ENCODE results near the gene NLRC3.

Gene NLRC3

GRCh38 chr16:3548445-3548844 is 28.8 kb downstream of the NLRC3 start:
- no peak for DNase-seq (ENCODE audit: low read depth in 2 of 2)

- no peak for DNase-seq (ENCODE audit: low read depth in 2 of 2)
Measured at GRCh38 chr16:3546986-3547682, 30.1 kb downstream of the NLRC3 start.

- no peak for DNase-seq (ENCODE audit: low read depth in 2 of 2)
Measured at GRCh38 chr16:3542601-3543373, 34.4 kb downstream of the NLRC3 start.

- DNase-seq (ENCODE audit: low read depth in 2 of 2), result no peak
Measured at GRCh38 chr16:3541527-3542155, 35.6 kb downstream of the NLRC3 start.

DNA sequence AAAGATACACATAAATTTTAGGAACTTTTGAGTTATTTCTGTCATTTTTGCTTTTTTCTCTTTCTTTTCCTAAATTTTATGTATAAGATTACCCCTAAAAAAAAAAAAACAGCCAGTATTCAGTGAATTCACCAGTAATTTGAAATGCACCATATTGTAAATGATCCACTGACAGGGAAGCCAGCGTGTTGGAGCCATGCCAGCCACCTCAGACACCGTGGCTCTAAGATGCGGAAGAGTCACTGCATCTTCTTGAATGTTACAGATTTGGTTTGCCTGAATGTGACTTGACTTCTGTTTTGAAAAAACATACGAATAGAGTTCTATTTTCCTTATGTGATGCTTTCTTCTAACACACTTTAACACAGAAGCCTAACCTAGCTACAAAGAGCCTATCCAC is 39.0 kb downstream of the NLRC3 start:
- DNase-seq (ENCODE audit: low read depth in 2 of 2), result no peak

DNA sequence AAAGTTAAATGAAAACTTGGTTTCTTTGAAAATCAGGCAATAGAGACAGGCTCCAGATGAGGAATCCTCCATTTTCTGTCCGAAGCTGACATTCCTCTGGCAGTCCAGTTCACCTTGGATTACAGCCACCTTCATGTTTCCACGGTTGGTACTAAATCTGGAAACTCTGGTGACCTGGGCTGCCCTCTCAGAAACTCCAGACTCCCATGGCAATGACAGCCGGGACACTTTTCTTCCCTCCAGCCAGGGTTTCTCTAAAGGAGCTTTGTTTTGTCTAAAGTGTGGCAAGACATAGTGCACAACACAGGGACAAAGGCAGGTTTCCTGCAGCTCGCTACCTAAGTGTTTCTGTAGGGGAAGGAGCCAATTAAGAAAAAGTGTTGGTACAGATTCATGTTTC is 40.4 kb downstream of the NLRC3 start:
- no peak for DNase-seq (ENCODE audit: low read depth in 2 of 2)

DNA sequence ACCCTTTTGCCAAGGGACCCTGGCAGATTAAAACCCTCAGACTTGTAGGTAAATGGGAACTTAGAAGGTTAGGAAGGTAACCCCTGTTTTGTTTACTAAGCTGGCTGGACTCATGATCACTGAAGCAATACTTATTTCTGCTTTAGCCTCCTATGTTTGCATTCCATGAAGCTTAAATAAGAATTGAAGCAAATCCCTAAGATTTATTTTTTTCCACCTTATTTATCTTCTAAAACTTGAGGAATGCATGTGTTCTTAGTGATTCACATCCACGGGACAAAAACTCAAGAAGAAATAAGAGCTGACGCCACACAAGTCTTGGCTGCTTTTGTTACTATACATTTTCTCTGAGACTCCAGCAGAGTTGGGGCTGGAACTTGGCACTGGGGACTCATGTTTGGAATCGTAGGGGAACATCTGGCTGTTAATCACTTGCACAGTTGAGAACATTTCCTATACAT is 40.9 kb downstream of the NLRC3 start:
- DNase-seq (ENCODE audit: low read depth in 2 of 2), result no peak

- DNase-seq (ENCODE audit: low read depth in 2 of 2), result no peak
Measured at GRCh38 chr16:3534126-3534525, 43.1 kb downstream of the NLRC3 start.

DNA sequence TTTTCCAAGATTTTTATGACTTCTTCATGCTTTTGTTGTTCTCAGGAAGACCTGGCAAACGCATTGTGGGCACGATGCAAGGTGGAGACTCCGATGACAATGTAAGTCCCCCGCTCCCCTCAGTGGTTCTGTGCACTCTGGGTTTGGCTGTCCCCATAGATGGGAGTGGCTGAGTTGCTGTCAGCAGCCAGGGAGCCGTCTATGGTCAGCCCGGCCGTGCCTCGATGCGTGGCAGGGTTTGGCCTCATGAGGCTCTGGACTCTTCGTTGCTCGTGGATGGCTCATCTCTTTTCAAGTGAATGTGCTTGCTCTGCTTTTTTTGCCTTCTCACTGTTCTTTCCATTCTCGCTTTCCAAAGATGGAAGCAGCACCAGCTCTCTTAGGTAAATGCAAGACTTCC is 44.5 kb downstream of the NLRC3 start:
- no peak for DNase-seq (ENCODE audit: low read depth in 2 of 2)

DNA sequence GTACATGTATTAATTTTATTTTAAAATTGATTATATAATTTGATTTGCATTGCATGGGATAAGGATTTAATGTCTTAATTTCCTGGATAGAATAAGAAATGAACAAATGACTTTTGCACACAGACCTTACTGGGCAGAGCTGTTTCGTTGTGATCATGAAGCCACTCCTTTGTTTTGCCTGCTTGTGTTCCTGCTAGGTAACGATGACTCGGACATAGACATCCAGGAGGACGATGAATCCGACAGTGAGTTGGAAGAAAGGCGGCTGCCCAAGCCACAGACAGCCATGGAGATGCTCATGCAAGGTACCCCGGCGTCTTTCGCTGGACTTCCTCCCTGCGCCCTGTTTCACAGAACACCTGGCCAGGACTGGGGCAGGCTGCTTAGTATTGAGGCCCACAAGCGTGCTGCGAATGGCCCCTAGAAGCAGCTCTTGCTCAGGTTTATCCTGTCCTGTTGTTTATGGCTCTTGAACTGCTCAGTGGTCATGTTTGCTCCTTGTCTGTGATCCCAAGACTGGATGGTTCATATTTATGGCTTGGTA is 46.8 kb downstream of the NLRC3 start:
- no peak for DNase-seq (ENCODE audit: low read depth in 2 of 2)

GRCh38 chr16:3529175-3529574 is 48.0 kb downstream of the NLRC3 start:
- no peak for DNase-seq (ENCODE audit: low read depth in 2 of 2)

GRCh38 chr16:3528406-3528805 is 48.8 kb downstream of the NLRC3 start:
- no peak for DNase-seq (ENCODE audit: low read depth in 2 of 2)

- peak; percentile 11 to 32 for DNase-seq (ENCODE audit: low read depth in 2 of 2)
Measured at GRCh38 chr16:3527216-3527829, 49.9 kb downstream of the NLRC3 start.

DNA sequence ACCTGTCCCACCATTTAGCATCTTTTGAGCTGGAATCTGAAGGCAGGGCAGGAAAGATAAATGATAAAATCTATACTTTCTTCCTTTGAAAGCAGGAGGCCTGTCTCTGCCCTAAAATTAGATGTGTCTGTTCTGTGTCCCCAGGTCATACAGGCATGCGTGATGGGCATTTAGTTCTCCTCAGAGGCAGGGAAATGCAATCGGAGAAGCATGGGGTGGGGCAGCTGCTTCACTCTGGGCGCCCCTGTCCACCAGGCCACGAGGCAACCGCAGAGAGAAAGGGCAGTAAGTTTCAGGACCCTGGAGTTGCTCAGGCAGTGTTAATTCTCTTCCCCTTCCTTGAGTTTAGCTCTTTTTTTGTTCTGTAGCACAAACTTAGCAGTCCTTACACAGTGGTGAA is 51.3 kb downstream of the NLRC3 start:
- DNase-seq (ENCODE audit: low read depth in 2 of 2), result no peak

DNA sequence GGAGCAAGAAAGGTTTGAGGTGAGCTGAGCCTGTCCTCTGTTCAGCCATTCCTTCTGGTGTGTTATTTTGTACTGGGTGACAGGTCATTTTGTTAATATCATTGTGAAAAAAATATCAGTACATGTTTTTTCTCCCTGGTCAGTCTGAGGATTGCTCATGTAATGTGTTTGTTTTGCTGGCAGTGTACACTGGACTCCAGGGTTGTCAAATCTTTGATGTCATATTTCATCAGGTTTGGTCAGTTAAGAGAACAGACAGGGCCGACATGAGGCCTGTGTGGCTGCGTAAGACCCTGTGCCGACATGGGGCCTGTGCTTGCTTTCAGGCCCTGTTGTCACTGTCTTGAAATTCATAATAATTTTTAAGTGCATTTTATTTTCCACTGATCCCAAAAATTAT is 53.9 kb downstream of the NLRC3 start:
- no peak for DNase-seq (ENCODE audit: low read depth in 2 of 2)

GRCh38 chr16:3520841-3521240 is 56.4 kb downstream of the NLRC3 start:
- no peak for DNase-seq (ENCODE audit: low read depth in 2 of 2)

- DNase-seq (ENCODE audit: low read depth in 2 of 2), result no peak
Measured at GRCh38 chr16:3520413-3520812, 56.8 kb downstream of the NLRC3 start.

DNA sequence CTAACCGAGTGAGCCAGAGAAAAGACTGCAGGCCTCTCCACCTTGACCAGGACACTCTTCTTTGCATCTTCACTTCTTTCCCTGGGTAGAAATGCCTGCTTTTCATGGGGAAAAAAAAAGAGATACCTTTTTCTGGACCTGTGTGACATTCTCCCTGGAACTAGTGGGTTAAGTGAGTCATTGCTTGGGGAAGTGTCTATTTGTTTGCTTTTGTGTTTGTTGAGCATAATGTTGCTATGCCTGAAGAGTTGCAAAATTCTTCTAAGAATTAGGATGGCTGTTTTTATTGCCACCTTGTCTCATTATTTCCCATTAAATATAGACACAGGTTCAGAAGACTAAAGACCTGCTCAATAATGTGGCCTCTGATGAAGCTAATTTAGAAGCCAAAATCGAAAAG is 57.6 kb downstream of the NLRC3 start:
- DNase-seq (ENCODE audit: low read depth in 2 of 2), result no peak

- DNase-seq (ENCODE audit: low read depth in 2 of 2), result no peak
Measured at GRCh38 chr16:3518986-3519348, 58.2 kb downstream of the NLRC3 start.

- DNase-seq (ENCODE audit: low read depth in 2 of 2), result no peak
Measured at GRCh38 chr16:3518292-3518985, 58.8 kb downstream of the NLRC3 start.

- no peak for DNase-seq (ENCODE audit: low read depth in 2 of 2)
Measured at GRCh38 chr16:3515897-3516296, 61.3 kb downstream of the NLRC3 start.

DNA sequence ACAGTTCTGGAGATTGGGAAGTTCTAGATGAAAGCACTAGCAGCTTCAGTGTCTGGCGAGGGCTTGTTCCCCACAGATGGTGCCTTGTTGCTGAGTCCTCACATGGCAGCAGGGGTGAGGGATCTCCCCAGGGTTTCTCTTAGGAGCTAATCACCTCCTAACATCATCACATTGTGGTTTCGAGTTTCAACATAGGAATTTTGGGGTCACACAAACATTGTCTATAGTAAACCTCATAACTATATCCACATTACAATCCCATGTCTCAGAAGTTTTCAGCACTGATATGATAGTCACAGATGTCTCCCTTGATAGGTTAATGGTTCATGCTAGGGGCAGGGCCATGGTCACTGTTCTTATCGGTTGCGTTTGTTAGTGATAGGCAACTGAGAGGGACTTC is 62.6 kb downstream of the NLRC3 start:
- no peak for DNase-seq (ENCODE audit: low read depth in 2 of 2)
